B cell (primary cell): ENCODE results near the gene ARL17B. TPM values are rescaled to one million over a fixed set of nuclear protein-coding genes. Genes with fewer than 3 reads are reported as not detected.
"Not testable (repeated sequence)": the region's sequence is repeated elsewhere in the genome, so short reads cannot be mapped to it uniquely, and the experiment has no call there.

Experiments
- ATAC-seq: fragments of 200-7000 bp; cut with Tn5 transposase; one replicate; pipeline ENCODE4 v1.10.0; 2021; ENCODE audit warnings: low read depth, mild to moderate bottlenecking, moderate number of reproducible peaks, moderate library complexity
- CTCF ChIA-PET: fragments of 350-600 bp; sonication (Branson Sonifier 250); formaldehyde crosslinking; loops from one replicate; lab custom pipeline; 2021; ENCODE audit warnings: antibody characterized with exemption, inconsistent platforms; lab: Charles Lee
- POLR2A ChIA-PET: fragments of 350-600 bp; sonication (Branson Sonifier 250); formaldehyde crosslinking; loops from one replicate; lab custom pipeline; 2021; ENCODE audit warnings: antibody characterized with exemption; lab: Charles Lee
- DNase-seq: peaks from one replicate; pipeline ENCODE4 v3.0.0; 2013
- H2AFZ ChIP-seq: 2 replicates; pipeline ENCODE4 v1.6.1; 2012; ENCODE audit warnings: mild to moderate bottlenecking, low read depth, low read length; ENCODE audit not compliant: insufficient read depth, poor library complexity, severe bottlenecking
- H3K27ac ChIP-seq, 2 donors: 1 replicate in 1 of 2; 2 replicates in 1 of 2; pipeline ENCODE4 v1.5.1; 2012 to 2013; ENCODE audit warnings: low read length in 2 of 2, mild to moderate bottlenecking in 2 of 2, moderate library complexity in 1 of 2
- H3K27me3 ChIP-seq, 4 experiments: fragments of 200-600 bp in 1 of 4; sonication (generic) in 1 of 4; replicated peaks in 1 of 4; 1 replicate in 2 of 4; 2 replicates in 2 of 4; pipeline versions ENCODE4 v1.6.1 to v1.7.0; 2013 to 2016; ENCODE audit warnings: low read length in 3 of 4, mild to moderate bottlenecking in 2 of 4, mixed read lengths in 1 of 4, moderate library complexity in 1 of 4; ENCODE audit not compliant: insufficient read depth in 4 of 4, control insufficient read depth in 3 of 4; ENCODE audit errors: control extremely low read depth in 1 of 4
- H3K36me3 ChIP-seq, 2 experiments: replicated peaks in 1 of 2; 1 replicate in 1 of 2; 2 replicates in 1 of 2; pipeline versions ENCODE4 v1.6.1 to v1.7.1; 2013; ENCODE audit warnings: low read length in 1 of 2; ENCODE audit not compliant: insufficient read depth in 2 of 2, control insufficient read depth in 1 of 2; ENCODE audit errors: control extremely low read depth in 1 of 2, extremely low read depth in 1 of 2
- H3K4me1 ChIP-seq, 2 donors: fragments of 200-600 bp in 1 of 2; sonication (generic) in 1 of 2; 1 replicate in 1 of 2; 2 replicates in 1 of 2; pipeline versions ENCODE4 v1.5.1 to v1.6.1; 2013 to 2017; ENCODE audit warnings: low read length in 2 of 2; ENCODE audit not compliant: control insufficient read depth in 2 of 2, insufficient read depth in 2 of 2
- H3K4me2 ChIP-seq: replicated peaks from 2 replicates; pipeline ENCODE3; 2012; ENCODE audit warnings: mild to moderate bottlenecking, low read depth, low read length; ENCODE audit not compliant: poor library complexity, severe bottlenecking
- H3K4me3 ChIP-seq, 5 experiments: fragments of 200-600 bp in 1 of 5; sonication (generic) in 1 of 5; 1 replicate in 3 of 5; 2 replicates in 2 of 5; pipeline versions ENCODE4 v1.5.1 to v1.7.0; 2011 to 2016; ENCODE audit warnings: low read length in 4 of 5, mild to moderate bottlenecking in 4 of 5, low read depth in 2 of 5, control low read depth in 1 of 5, moderate library complexity in 1 of 5; ENCODE audit not compliant: insufficient read depth in 1 of 5; ENCODE audit errors: control extremely low read depth in 1 of 5, extremely low read depth in 1 of 5
- H3K79me2 ChIP-seq: fragments of 200-600 bp; sonication (generic); one replicate; pipeline ENCODE4 v1.6.0; 2016; ENCODE audit warnings: low read length; ENCODE audit not compliant: control insufficient read depth, insufficient read depth
- H3K9ac ChIP-seq: fragments of 200-600 bp; sonication (generic); 2 replicates; pipeline ENCODE4 v1.6.1; 2017; ENCODE audit warnings: mild to moderate bottlenecking, low read length, moderate library complexity
- H3K9me3 ChIP-seq, 3 donors: one replicate each; pipeline versions ENCODE4 v1.6.1 to v1.7.1; 2013; ENCODE audit warnings: low read length in 2 of 3; ENCODE audit not compliant: control insufficient read depth in 2 of 3, insufficient read depth in 1 of 3; ENCODE audit errors: control extremely low read depth in 1 of 3
- H4K20me1 ChIP-seq: 2 replicates; pipeline ENCODE4 v1.6.0; 2012; ENCODE audit warnings: mild to moderate bottlenecking, low read length; ENCODE audit not compliant: insufficient read depth, control insufficient read depth, poor library complexity, severe bottlenecking
- H3K27ac Mint-ChIP-seq: one replicate; pipeline ENCODE4 v1.8.0; 2021; ENCODE audit warnings: mixed read lengths
- H3K27me3 Mint-ChIP-seq: one replicate; pipeline ENCODE4 v1.8.0; 2021; ENCODE audit warnings: mixed read lengths
- H3K4me1 Mint-ChIP-seq: one replicate; pipeline ENCODE4 v1.8.0; 2021; ENCODE audit warnings: mixed read lengths
- H3K4me3 Mint-ChIP-seq: one replicate; pipeline ENCODE4 v1.8.0; 2021; ENCODE audit warnings: mixed read lengths
- H3K9me3 Mint-ChIP-seq: one replicate; pipeline ENCODE4 v1.8.0; 2022; ENCODE audit warnings: mixed read lengths; ENCODE audit not compliant: insufficient read depth
- WGBS: methylation state at CpG from one replicate; pipeline ENCODE4 v1.1.5; 2013; ENCODE audit warnings: missing lambda C conversion rate; ENCODE audit not compliant: insufficient coverage; 5-methylcytosine and 5-hydroxymethylcytosine counted together
- intact Hi-C: fragments of 100-400 bp; cut with micrococcal nuclease; formaldehyde crosslinking; loops from one replicate; pipeline ENCODE4 v1.10.0; 2022
- polyA minus RNA-seq: library from RNA; depleted of rRNA, polyadenylated mRNA; stranded (reverse); fragments of >200 nt; gene quantifications from 2 replicates; pipeline ENCODE4 v1.2.3, GENCODE V29; 2012
- polyA plus RNA-seq: library from polyadenylated mRNA; depleted of rRNA; stranded (reverse); fragments of >200 nt; gene quantifications from 2 replicates; pipeline ENCODE4 v1.2.3, GENCODE V29; 2012
- total RNA-seq, 2 donors: library from RNA; stranded (reverse); fragments of 120-200 nt in 1 of 2; gene quantifications; 1 replicate in 1 of 2; 2 replicates in 1 of 2; pipeline versions ENCODE4 v1.2.3 to v1.2.4, GENCODE V29; 2013 to 2022

The ARL17B gene
- total RNA-seq (33.4 and 42.0 TPM in 2 replicates), polyA plus RNA-seq (6.8 and 22.9 TPM in 2 replicates), polyA minus RNA-seq (1.5 and 20.0 TPM in 2 replicates)
- total RNA-seq (2013): 10.2 TPM

GRCh38 chr17:46361755-46362154 is at the start of gene ARL17B:
Gene ARL17B, minus strand, starts transcription at chr17:46361766. Its CDS starts 3,369 bp downstream, at chr17:46358397.
- H3K27ac Mint-ChIP-seq, H2AFZ ChIP-seq, H3K4me1 ChIP-seq, H3K4me2 ChIP-seq, CTCF ChIA-PET, H3K27me3 ChIP-seq, H3K79me2 ChIP-seq, POLR2A ChIA-PET, H3K4me1 Mint-ChIP-seq, H3K9me3 ChIP-seq, H3K27me3 Mint-ChIP-seq, H3K4me3 ChIP-seq, H3K27ac ChIP-seq, H4K20me1 ChIP-seq, H3K36me3 ChIP-seq, DNase-seq, H3K4me3 Mint-ChIP-seq, H3K9ac ChIP-seq, H3K9me3 Mint-ChIP-seq, intact Hi-C loops: not testable (repeated sequence)
- no CpG with 5 or more reads among the region's 22 CpGs for WGBS
- ATAC-seq: peak; percentile 97

- ATAC-seq, H3K27ac Mint-ChIP-seq, H4K20me1 ChIP-seq, H3K79me2 ChIP-seq, H3K36me3 ChIP-seq, H3K27ac ChIP-seq, intact Hi-C loops, H3K9me3 ChIP-seq, H3K27me3 ChIP-seq, H3K4me3 Mint-ChIP-seq, H3K4me1 Mint-ChIP-seq, CTCF ChIA-PET, H3K9me3 Mint-ChIP-seq, H3K4me2 ChIP-seq, H3K9ac ChIP-seq, H2AFZ ChIP-seq, POLR2A ChIA-PET, H3K4me1 ChIP-seq, H3K27me3 Mint-ChIP-seq, H3K4me3 ChIP-seq, DNase-seq: not testable (repeated sequence)
- no CpG with 5 or more reads among the region's 2 CpGs for WGBS
Observed at GRCh38 chr17:46409864-46410263, 48.3 kb upstream of the ARL17B start.

GRCh38 chr17:46407155-46407554 is 45.6 kb upstream of the ARL17B start:
- H4K20me1 ChIP-seq, intact Hi-C loops, H3K36me3 ChIP-seq, H3K4me3 ChIP-seq, H3K4me2 ChIP-seq, H3K27ac ChIP-seq, H2AFZ ChIP-seq, ATAC-seq, H3K9me3 Mint-ChIP-seq, H3K27me3 Mint-ChIP-seq, H3K4me1 ChIP-seq, H3K27me3 ChIP-seq, H3K4me1 Mint-ChIP-seq, POLR2A ChIA-PET, DNase-seq, H3K4me3 Mint-ChIP-seq, H3K27ac Mint-ChIP-seq, H3K79me2 ChIP-seq, H3K9me3 ChIP-seq, CTCF ChIA-PET, H3K9ac ChIP-seq: not testable (repeated sequence)
- WGBS: no CpG with 5 or more reads among the region's 5 CpGs

GRCh38 chr17:46401033-46401787 is 39.6 kb upstream of the ARL17B start:
- H3K9ac ChIP-seq, H3K4me1 Mint-ChIP-seq, H3K4me2 ChIP-seq, H3K4me1 ChIP-seq, DNase-seq, POLR2A ChIA-PET, H3K36me3 ChIP-seq, H3K27ac Mint-ChIP-seq, H3K9me3 Mint-ChIP-seq, H3K9me3 ChIP-seq, H3K27me3 ChIP-seq, H4K20me1 ChIP-seq, H2AFZ ChIP-seq, CTCF ChIA-PET, H3K79me2 ChIP-seq, H3K4me3 Mint-ChIP-seq, H3K27me3 Mint-ChIP-seq, H3K4me3 ChIP-seq, ATAC-seq, intact Hi-C loops, H3K27ac ChIP-seq: not testable (repeated sequence)
- no CpG with 5 or more reads among the region's 2 CpGs for WGBS
